HEK293 (cell line): ENCODE measurements around the gene EIF4EBP2.

Experiments
- CTCF ChIA-PET: fragments of 350-600 bp; formaldehyde crosslinking; extraction: SDS; loops from one replicate; lab custom pipeline; 2021; ENCODE audit warnings: antibody characterized with exemption; lab: Yijun Ruan, JAX
- POLR2A ChIA-PET: fragments of 300-600 bp; formaldehyde crosslinking; extraction: SDS; loops from one replicate; lab custom pipeline; 2020; ENCODE audit warnings: antibody characterized with exemption, inconsistent platforms; lab: Yijun Ruan, JAX
- H3K27ac ChIP-seq: fragments of 200-500 bp; sonication (Bioruptor generic); 2 replicates; pipeline ENCODE4 v1.5.1; 2014; ENCODE audit warnings: low read depth, low read length, control low read depth, inconsistent platforms; ENCODE audit errors: extremely low read depth
- H3K36me3 ChIP-seq, 2 experiments: fragments of 200-500 bp in 1 of 2; sonication (Bioruptor generic) in 1 of 2; 1 replicate in 1 of 2; 2 replicates in 1 of 2; pipeline ENCODE4 v1.5.1; 2014 to 2017; ENCODE audit warnings: inconsistent platforms in 2 of 2, low read length in 2 of 2; ENCODE audit not compliant: control insufficient read depth in 2 of 2, insufficient read depth in 1 of 2
- H3K4me1 ChIP-seq: fragments of 200-500 bp; sonication (Bioruptor generic); 2 replicates; pipeline ENCODE4 v1.5.1; 2014; ENCODE audit warnings: mild to moderate bottlenecking, low read length, inconsistent platforms; ENCODE audit not compliant: control insufficient read depth, insufficient read depth
- H3K4me3 ChIP-seq: 2 replicates; pipeline ENCODE4 v1.5.1; 2011; ENCODE audit warnings: low read depth, mild to moderate bottlenecking, control low read depth, low read length, moderate library complexity
- H3K9me3 ChIP-seq: fragments of 200-500 bp; sonication (Bioruptor generic); 2 replicates; pipeline ENCODE4 v1.5.1; 2014; ENCODE audit warnings: low read depth, low read length, inconsistent platforms; ENCODE audit not compliant: control insufficient read depth, insufficient read depth
- ATF2 ChIP-seq: fragments of 450-650 bp; formaldehyde crosslinking; IDR thresholded peaks from 2 replicates; pipeline ENCODE4 v1.5.1; 2016; ENCODE audit warnings: missing biosample characterization, missing genetic modification characterization, low read depth
- GLIS1 ChIP-seq: fragments of 450-650 bp; formaldehyde crosslinking; IDR thresholded peaks from 2 replicates; pipeline ENCODE4 v1.5.1; 2016; ENCODE audit warnings: missing biosample characterization, missing genetic modification characterization
- HOXA7 ChIP-seq: sonication (generic); formaldehyde crosslinking; IDR thresholded peaks from 2 replicates; pipeline ENCODE4 v1.8.1; 2022; ENCODE audit warnings: missing genetic modification reagents, borderline replicate concordance
- KLF1 ChIP-seq: fragments of 450-650 bp; formaldehyde crosslinking; IDR thresholded peaks from 2 replicates; pipeline ENCODE4 v1.5.1; 2016; ENCODE audit warnings: missing biosample characterization, missing genetic modification characterization
- KLF7 ChIP-seq: fragments of 450-650 bp; formaldehyde crosslinking; IDR thresholded peaks from 2 replicates; pipeline ENCODE4 v1.5.1; 2016; ENCODE audit warnings: missing biosample characterization, missing genetic modification characterization, borderline replicate concordance
- SP3 ChIP-seq: fragments of 450-650 bp; formaldehyde crosslinking; IDR thresholded peaks from 2 replicates; pipeline ENCODE4 v1.5.1; 2016; ENCODE audit warnings: missing biosample characterization, missing genetic modification characterization
- ZFHX2 ChIP-seq: fragments of 450-650 bp; formaldehyde crosslinking; conservative IDR thresholded peaks from 2 replicates; pipeline ENCODE4 v1.5.1; 2016; ENCODE audit warnings: missing biosample characterization, missing genetic modification characterization
- ZNF132 ChIP-seq: fragments of 450-650 bp; formaldehyde crosslinking; IDR thresholded peaks from 2 replicates; pipeline ENCODE4 v1.5.1; 2017; ENCODE audit warnings: missing biosample characterization, missing genetic modification characterization, borderline replicate concordance
- ZNF169 ChIP-seq: fragments of 450-650 bp; formaldehyde crosslinking; IDR thresholded peaks from 2 replicates; pipeline ENCODE4 v1.5.1; 2016; ENCODE audit warnings: missing biosample characterization, missing genetic modification characterization
- ZNF202 ChIP-seq: fragments of 450-650 bp; formaldehyde crosslinking; IDR thresholded peaks from 2 replicates; pipeline ENCODE4 v1.5.1; 2016; ENCODE audit warnings: missing biosample characterization, missing genetic modification characterization, borderline replicate concordance
- TF ChIP-seq, protein P1 (sequence below): sonication (generic); formaldehyde crosslinking; IDR thresholded peaks from 2 replicates; pipeline ENCODE4 v1.8.1; 2022; ENCODE audit warnings: mild to moderate bottlenecking, moderate library complexity, missing genetic modification reagents
- TF ChIP-seq, protein P2 (sequence below): fragments of 450-650 bp; formaldehyde crosslinking; IDR thresholded peaks from 2 replicates; pipeline ENCODE4 v1.5.1; 2016; ENCODE audit warnings: missing biosample characterization, missing genetic modification characterization
- TF ChIP-seq, protein P3 (sequence below): fragments of 450-650 bp; formaldehyde crosslinking; IDR thresholded peaks from 2 replicates; pipeline ENCODE4 v1.5.1; 2016; ENCODE audit warnings: missing biosample characterization, missing genetic modification characterization
- TF ChIP-seq, protein P4 (sequence below): fragments of 450-650 bp; formaldehyde crosslinking; IDR thresholded peaks from 2 replicates; pipeline ENCODE4 v1.5.1; 2016; ENCODE audit warnings: missing biosample characterization, missing genetic modification characterization

Gene EIF4EBP2

GRCh38 chr10:70466951-70467350 lies 63.0 kb downstream of the EIF4EBP2 start:
- POLR2A ChIA-PET = no interaction called here
- Histone ChIP-seq H3K27ac (no peak overlapping the region), H3K9me3 (no peaks in the 10 kb centered on the region), H3K4me3 (no peak overlapping the region), H3K4me1 (no peaks in the 10 kb centered on the region), H3K36me3 (no peaks in the 10 kb centered on the region)
- CTCF ChIA-PET = interaction anchor here (0.9 kb wide), 1 partner anchor 11 kb away, joined by 3 read pairs; no protein-coding TSS in a partner anchor
- TF ChIP-seq, protein P1, sequence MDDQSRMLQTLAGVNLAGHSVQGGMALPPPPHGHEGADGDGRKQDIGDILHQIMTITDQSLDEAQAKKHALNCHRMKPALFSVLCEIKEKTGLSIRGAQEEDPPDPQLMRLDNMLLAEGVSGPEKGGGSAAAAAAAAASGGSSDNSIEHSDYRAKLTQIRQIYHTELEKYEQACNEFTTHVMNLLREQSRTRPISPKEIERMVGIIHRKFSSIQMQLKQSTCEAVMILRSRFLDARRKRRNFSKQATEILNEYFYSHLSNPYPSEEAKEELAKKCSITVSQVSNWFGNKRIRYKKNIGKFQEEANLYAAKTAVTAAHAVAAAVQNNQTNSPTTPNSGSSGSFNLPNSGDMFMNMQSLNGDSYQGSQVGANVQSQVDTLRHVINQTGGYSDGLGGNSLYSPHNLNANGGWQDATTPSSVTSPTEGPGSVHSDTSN (CRISPR knock-in tag) = no peak
- peak; percentile 83 for TF ChIP-seq GLIS1

- POLR2A ChIA-PET = no interaction called here
- CTCF ChIA-PET = interaction anchor here (0.6 to 0.7 kb wide), 2 partner anchors 11 to 582 kb away, joined by 3 to 4 read pairs; no protein-coding TSS in a partner anchor
- no peak for TF ChIP-seq ZNF169
- TF ChIP-seq KLF1 (tag by site-specific recombination) = peak; percentile 81
- TF ChIP-seq ZNF132 = no peak
- no peak for TF ChIP-seq HOXA7 (CRISPR knock-in tag)
- no peak for TF ChIP-seq ZNF202
- Histone ChIP-seq H3K36me3 (no peaks in the 10 kb centered on the region), H3K9me3 (no peaks in the 10 kb centered on the region), H3K4me3 (no peak overlapping the region), H3K4me1 (no peaks in the 10 kb centered on the region; the same call in 1 of the 2 replicates), H3K27ac (no peak overlapping the region)
Observed at GRCh38 chr10:70472799-70473454, 69.0 kb downstream of the EIF4EBP2 start.

GRCh38 chr10:70474780-70475179 lies 70.8 kb downstream of the EIF4EBP2 start:
- CTCF ChIA-PET = interaction anchor here (0.7 to 4.8 kb wide), 2 partner anchors 13 to 309 kb away, joined by 3 to 20 read pairs; no protein-coding TSS in a partner anchor
- POLR2A ChIA-PET = no interaction called here
- H3K4me3 ChIP-seq = no peak overlapping the region
- H3K4me1 ChIP-seq = peaks cover 2% of the 10 kb centered on the region
- TF ChIP-seq, protein P2, sequence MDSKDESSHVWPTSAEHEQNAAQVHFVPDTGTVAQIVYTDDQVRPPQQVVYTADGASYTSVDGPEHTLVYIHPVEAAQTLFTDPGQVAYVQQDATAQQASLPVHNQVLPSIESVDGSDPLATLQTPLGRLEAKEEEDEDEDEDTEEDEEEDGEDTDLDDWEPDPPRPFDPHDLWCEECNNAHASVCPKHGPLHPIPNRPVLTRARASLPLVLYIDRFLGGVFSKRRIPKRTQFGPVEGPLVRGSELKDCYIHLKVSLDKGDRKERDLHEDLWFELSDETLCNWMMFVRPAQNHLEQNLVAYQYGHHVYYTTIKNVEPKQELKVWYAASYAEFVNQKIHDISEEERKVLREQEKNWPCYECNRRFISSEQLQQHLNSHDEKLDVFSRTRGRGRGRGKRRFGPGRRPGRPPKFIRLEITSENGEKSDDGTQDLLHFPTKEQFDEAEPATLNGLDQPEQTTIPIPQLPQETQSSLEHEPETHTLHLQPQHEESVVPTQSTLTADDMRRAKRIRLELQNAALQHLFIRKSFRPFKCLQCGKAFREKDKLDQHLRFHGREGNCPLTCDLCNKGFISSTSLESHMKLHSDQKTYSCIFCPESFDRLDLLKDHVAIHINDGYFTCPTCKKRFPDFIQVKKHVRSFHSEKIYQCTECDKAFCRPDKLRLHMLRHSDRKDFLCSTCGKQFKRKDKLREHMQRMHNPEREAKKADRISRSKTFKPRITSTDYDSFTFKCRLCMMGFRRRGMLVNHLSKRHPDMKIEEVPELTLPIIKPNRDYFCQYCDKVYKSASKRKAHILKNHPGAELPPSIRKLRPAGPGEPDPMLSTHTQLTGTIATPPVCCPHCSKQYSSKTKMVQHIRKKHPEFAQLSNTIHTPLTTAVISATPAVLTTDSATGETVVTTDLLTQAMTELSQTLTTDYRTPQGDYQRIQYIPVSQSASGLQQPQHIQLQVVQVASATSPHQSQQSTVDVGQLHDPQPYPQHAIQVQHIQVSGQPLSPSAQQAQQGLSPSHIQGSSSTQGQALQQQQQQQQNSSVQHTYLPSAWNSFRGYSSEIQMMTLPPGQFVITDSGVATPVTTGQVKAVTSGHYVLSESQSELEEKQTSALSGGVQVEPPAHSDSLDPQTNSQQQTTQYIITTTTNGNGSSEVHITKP (tag by site-specific recombination) = peak; percentile 47
- TF ChIP-seq, protein P3, sequence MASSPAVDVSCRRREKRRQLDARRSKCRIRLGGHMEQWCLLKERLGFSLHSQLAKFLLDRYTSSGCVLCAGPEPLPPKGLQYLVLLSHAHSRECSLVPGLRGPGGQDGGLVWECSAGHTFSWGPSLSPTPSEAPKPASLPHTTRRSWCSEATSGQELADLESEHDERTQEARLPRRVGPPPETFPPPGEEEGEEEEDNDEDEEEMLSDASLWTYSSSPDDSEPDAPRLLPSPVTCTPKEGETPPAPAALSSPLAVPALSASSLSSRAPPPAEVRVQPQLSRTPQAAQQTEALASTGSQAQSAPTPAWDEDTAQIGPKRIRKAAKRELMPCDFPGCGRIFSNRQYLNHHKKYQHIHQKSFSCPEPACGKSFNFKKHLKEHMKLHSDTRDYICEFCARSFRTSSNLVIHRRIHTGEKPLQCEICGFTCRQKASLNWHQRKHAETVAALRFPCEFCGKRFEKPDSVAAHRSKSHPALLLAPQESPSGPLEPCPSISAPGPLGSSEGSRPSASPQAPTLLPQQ (tag by site-specific recombination) = no peak
- TF ChIP-seq ATF2 (tag by site-specific recombination) = no peak
- no peak for TF ChIP-seq SP3 (tag by site-specific recombination)
- TF ChIP-seq, protein P4, sequence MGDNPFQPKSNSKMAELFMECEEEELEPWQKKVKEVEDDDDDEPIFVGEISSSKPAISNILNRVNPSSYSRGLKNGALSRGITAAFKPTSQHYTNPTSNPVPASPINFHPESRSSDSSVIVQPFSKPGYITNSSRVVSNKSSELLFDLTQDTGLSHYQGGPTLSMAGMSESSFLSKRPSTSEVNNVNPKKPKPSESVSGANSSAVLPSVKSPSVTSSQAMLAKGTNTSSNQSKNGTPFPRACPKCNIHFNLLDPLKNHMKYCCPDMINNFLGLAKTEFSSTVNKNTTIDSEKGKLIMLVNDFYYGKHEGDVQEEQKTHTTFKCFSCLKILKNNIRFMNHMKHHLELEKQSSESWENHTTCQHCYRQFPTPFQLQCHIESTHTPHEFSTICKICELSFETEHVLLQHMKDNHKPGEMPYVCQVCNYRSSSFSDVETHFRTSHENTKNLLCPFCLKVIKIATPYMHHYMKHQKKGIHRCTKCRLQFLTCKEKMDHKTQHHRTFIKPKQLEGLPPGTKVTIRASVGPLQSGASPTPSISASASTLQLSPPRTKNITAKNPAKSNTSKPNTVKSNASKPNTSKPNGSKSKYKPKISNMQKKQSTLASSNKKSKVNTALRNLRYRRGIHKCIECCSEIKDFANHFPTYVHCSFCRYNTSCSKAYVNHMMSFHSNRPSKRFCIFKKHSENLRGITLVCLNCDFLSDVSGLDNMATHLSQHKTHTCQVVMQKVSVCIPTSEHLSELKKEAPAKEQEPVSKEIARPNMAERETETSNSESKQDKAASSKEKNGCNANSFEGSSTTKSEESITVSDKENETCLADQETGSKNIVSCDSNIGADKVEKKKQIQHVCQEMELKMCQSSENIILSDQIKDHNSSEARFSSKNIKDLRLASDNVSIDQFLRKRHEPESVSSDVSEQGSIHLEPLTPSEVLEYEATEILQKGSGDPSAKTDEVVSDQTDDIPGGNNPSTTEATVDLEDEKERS (tag by site-specific recombination) = no peak
- TF ChIP-seq KLF7 (tag by site-specific recombination) = no peak
- TF ChIP-seq ZFHX2 (tag by site-specific recombination) = no peak
- no peaks in the 10 kb centered on the region for H3K36me3 ChIP-seq
- H3K9me3 ChIP-seq = no peaks in the 10 kb centered on the region
- no peak overlapping the region for H3K27ac ChIP-seq
